HepG2 (cell line): ENCODE data around the gene COL9A3. TPM values are rescaled to one million over a fixed set of nuclear protein-coding genes. Genes with fewer than 3 reads are reported as not detected.

Source experiments
- ATF2 ChIP-seq: sonication (generic); formaldehyde crosslinking; IDR thresholded peaks from 2 replicates; pipeline ENCODE4 v1.4.0; 2020; ENCODE audit warnings: missing genetic modification reagents
- CBX5 ChIP-seq: sonication (generic); formaldehyde crosslinking; IDR thresholded peaks from 2 replicates; pipeline ENCODE4 v1.4.0; 2020; ENCODE audit warnings: missing genetic modification reagents, borderline replicate concordance
- CHD4 ChIP-seq: fragments of 200-600 bp; sonication (generic); IDR thresholded peaks from 2 replicates; pipeline ENCODE4 v1.7.0; 2017; ENCODE audit warnings: mild to moderate bottlenecking, low read length, borderline replicate concordance
- DMAP1 ChIP-seq: IDR thresholded peaks from 2 replicates; pipeline ENCODE4 v1.6.1; 2016
- HNF1B ChIP-seq: sonication (generic); formaldehyde crosslinking; IDR thresholded peaks from 2 replicates; pipeline ENCODE4 v1.5.1; 2020; ENCODE audit warnings: mild to moderate bottlenecking, moderate library complexity, missing genetic modification reagents
- KLF16 ChIP-seq, 2 experiments: sonication (generic) in 1 of 2; formaldehyde crosslinking in 1 of 2; IDR thresholded peaks; 2 replicates each; pipeline versions ENCODE4 v1.6.1 to v1.8.0; 2016 to 2023; ENCODE audit warnings: missing genetic modification reagents in 2 of 2, missing compliant biosample characterization in 1 of 2
- NFYB ChIP-seq: sonication (generic); formaldehyde crosslinking; IDR thresholded peaks from 2 replicates; pipeline ENCODE4 v1.4.0; 2020; ENCODE audit warnings: missing genetic modification reagents
- POLR2AphosphoS5 ChIP-seq: IDR thresholded peaks from 2 replicates; pipeline ENCODE4 v1.6.1; 2012; ENCODE audit warnings: low read depth, low read length
- SAP130 ChIP-seq: IDR thresholded peaks from 2 replicates; pipeline ENCODE4 v1.6.1; 2016; ENCODE audit warnings: low read depth
- SNAPC4 ChIP-seq: sonication (generic); formaldehyde crosslinking; IDR thresholded peaks from 2 replicates; pipeline ENCODE4 v1.4.0; 2020; ENCODE audit warnings: mild to moderate bottlenecking, missing genetic modification reagents
- TAF1 ChIP-seq: sonication (generic); formaldehyde crosslinking; IDR thresholded peaks from 2 replicates; pipeline ENCODE4 v1.4.0; 2020; ENCODE audit warnings: missing genetic modification reagents
- TCF12 ChIP-seq, 2 experiments: fragments of 450-650 bp in 1 of 2; sonication (generic) in 1 of 2; formaldehyde crosslinking in 1 of 2; IDR thresholded peaks; 2 replicates each; pipeline versions ENCODE4 v1.6.1 to v1.8.0; 2017 to 2022; ENCODE audit warnings: antibody characterized with exemption in 1 of 2, mild to moderate bottlenecking in 1 of 2, missing genetic modification reagents in 1 of 2, moderate library complexity in 1 of 2
- ZMYM2 ChIP-seq: sonication (generic); formaldehyde crosslinking; IDR thresholded peaks from 2 replicates; pipeline ENCODE4 v1.8.0; 2022; ENCODE audit warnings: mild to moderate bottlenecking, missing genetic modification reagents
- ZNF546 ChIP-seq: sonication (generic); formaldehyde crosslinking; conservative IDR thresholded peaks from 2 replicates; pipeline ENCODE4 v1.8.1; 2023; ENCODE audit warnings: mild to moderate bottlenecking, missing genetic modification reagents
- ZNF547 ChIP-seq: sonication (generic); formaldehyde crosslinking; IDR thresholded peaks from 2 replicates; pipeline ENCODE4 v1.5.1; 2020; ENCODE audit warnings: mild to moderate bottlenecking, missing genetic modification reagents
- ZNF687 ChIP-seq: sonication (generic); formaldehyde crosslinking; IDR thresholded peaks from 2 replicates; pipeline ENCODE4 v1.5.1; 2020; ENCODE audit warnings: mild to moderate bottlenecking, missing genetic modification reagents, moderate library complexity
- ZNF792 ChIP-seq: IDR thresholded peaks from 2 replicates; pipeline ENCODE4 v1.6.1; 2016
- polyA plus RNA-seq, 8 experiments: library from polyadenylated mRNA; depleted of rRNA in 3 of 8; stranded (reverse) in 7 of 8; unstranded in 1 of 8; fragments of >200 nt; fragmentation: Illumina TruSeq in 4 of 8; extraction: Trizol in 4 of 8; gene quantifications; 2 replicates each; pipeline versions ENCODE4 v1.2.1 to v1.2.3, GENCODE V29; 2011 to 2016; ENCODE audit warnings: low read depth in 4 of 8, missing spikeins in 1 of 8, mixed read lengths in 1 of 8; ENCODE audit not compliant: insufficient read depth in 1 of 8
- total RNA-seq, 5 experiments: library from RNA; depleted of rRNA; stranded (reverse); fragments of >200 nt; fragmentation: Illumina TruSeq; extraction: Trizol; gene quantifications; 2 replicates each; pipeline ENCODE4 v1.2.3, GENCODE V29; 2016; ENCODE audit warnings: low read depth in 1 of 5

COL9A3 gene
- total and polyA plus RNA-seq, 2 of the 13 experiments (the other 11 are each of a cell fraction or from before 2014, with no cell fraction given) = 155 to 204 TPM

GRCh38 chr20:62804021-62804626 is 12.7 kb upstream of the COL9A3 start (continued):
- no peak for TF ChIP-seq CBX5 (CRISPR knock-in tag)
- no peak; the same call in 1 of the 2 replicates for TF ChIP-seq DMAP1 (CRISPR knock-in tag)
- TF ChIP-seq CHD4 = no peak
- TF ChIP-seq ATF2 = no peak
- 0 out of 2 replicates have a peak, but pooled peaks have one; percentile 22 for TF ChIP-seq SNAPC4 (CRISPR knock-in tag)
- no peak for TF ChIP-seq TCF12 (IDR thresholded peaks at IDR 0.05)
- 0 out of 2 replicates have a peak, but pooled peaks have one; percentile 6 for TF ChIP-seq TCF12 (CRISPR knock-in tag; IDR thresholded peaks at IDR 0.05)
- peak; percentile 55; the same call in 1 of the 2 replicates for TF ChIP-seq HNF1B (CRISPR knock-in tag)
- TF ChIP-seq ZNF687 (CRISPR knock-in tag) = peak; percentile 41; the same call in 1 of the 2 replicates
- TF ChIP-seq ZNF547 (CRISPR knock-in tag) = peak; percentile 75; the same call in 1 of the 2 replicates
- no peak for TF ChIP-seq POLR2AphosphoS5
- peak; percentile 6; the same call in 1 of the 2 replicates for TF ChIP-seq SAP130 (CRISPR knock-in tag)
- peak; percentile 21; the same call in 1 of the 2 replicates for TF ChIP-seq TAF1 (CRISPR knock-in tag)
- 0 out of 2 replicates have a peak, but pooled peaks have one; percentile 5 for TF ChIP-seq NFYB (CRISPR knock-in tag)
- no peak for TF ChIP-seq ZNF792
- TF ChIP-seq ZNF546 (CRISPR knock-in tag) = 0 out of 2 replicates have a peak, but pooled peaks have one; percentile 17
- TF ChIP-seq ZMYM2 (CRISPR knock-in tag) = no peak
- TF ChIP-seq KLF16 (CRISPR knock-in tag; IDR thresholded peaks at IDR 0.05) = peak in 1 of 2 experiments; percentile 70; a peak in 1 of 4 replicates
